Measurements from ENCODE around the gene FNIP1. TPM values are rescaled to one million over a fixed set of nuclear protein-coding genes. Genes with fewer than 3 reads are reported as not detected.

The FNIP1 gene
- total RNA-seq, 1 experiment from 2014 or later, result 16.4 TPM

DNA sequence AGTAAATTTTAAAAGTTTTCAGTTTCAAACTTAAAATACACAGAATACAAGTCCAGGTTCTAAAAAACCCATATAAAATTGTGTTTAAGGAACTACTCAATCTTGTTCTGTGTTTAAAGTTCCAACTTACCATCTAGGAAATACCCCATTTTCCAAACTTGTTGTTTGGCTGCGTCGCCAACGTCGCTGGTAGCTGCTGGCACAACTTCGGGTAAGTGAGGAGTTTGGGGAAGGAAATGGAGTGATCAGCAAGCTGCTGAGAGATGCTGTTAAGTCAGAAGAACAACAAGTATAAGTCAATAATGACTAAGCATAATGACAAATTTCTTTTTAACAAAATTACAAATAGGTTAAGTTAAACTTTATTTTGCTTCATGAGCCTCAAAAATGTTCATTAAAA is 90.5 kb downstream of the FNIP1 start:
- H2AFZ ChIP-seq (ENCODE audit: low read depth, low read length, poor library complexity, severe bottlenecking), result no peak overlapping the region
- RAD21 ChIA-PET (ENCODE audit: low non-redundant PET in 1 of 2, low total read pairs in 2 of 2, uncharacterized antibody in 2 of 2, unreplicated experiment in 2 of 2), result no interaction called here
- H3K27ac ChIP-seq (ENCODE audit: low read depth, low read length), result no peak overlapping the region
- CTCF ChIA-PET, result no interaction called here
- H3K9me2 ChIP-seq (ENCODE audit: insufficient read depth), result no peaks in the 10 kb centered on the region
- H3K9me3 ChIP-seq (ENCODE audit: control insufficient read depth in 1 of 2, insufficient read depth in 1 of 2, low read depth in 1 of 2, low read length in 2 of 2), result no peaks in the 10 kb centered on the region
- BruUV-seq (replicated peaks), result no TSS peak
- no peaks in the 10 kb centered on the region for H3K4me1 ChIP-seq (ENCODE audit: control insufficient read depth in 1 of 2, insufficient read depth in 2 of 2, low read length in 2 of 2)
- ATAC-seq (no peak), DNase-seq (ENCODE audit: low read depth, low spot score) (no peak)
- no peak overlapping the region for H3K9ac ChIP-seq (ENCODE audit: low read length)
- no peak for TF ChIP-seq ELF1 (IDR thresholded peaks at IDR 0.05; ENCODE audit: borderline replicate concordance, low read depth)
- intact Hi-C loops (cut with micrococcal nuclease), result no loop called here
- H3K4me2 ChIP-seq (ENCODE audit: low read length), result no peak overlapping the region
- H3K36me3 ChIP-seq (ENCODE audit: control insufficient read depth in 1 of 2, insufficient read depth in 2 of 2, low read length in 2 of 2), result peaks cover 4 to 18% of the 10 kb centered on the region in 2 experiments
- POLR2A ChIA-PET, result no interaction called here
- H3K4me3 ChIP-seq (replicated peaks in 1 of 2; ENCODE audit: low read depth in 1 of 2, low read length in 2 of 2), result no peak overlapping the region
- H4K20me1 ChIP-seq (ENCODE audit: insufficient read depth), result no peaks in the 10 kb centered on the region; the same call in 1 of the 2 replicates
- no peaks in the 10 kb centered on the region for H3K27me3 ChIP-seq (ENCODE audit: insufficient read depth, low read length)
- no peaks in the 10 kb centered on the region for H3K79me2 ChIP-seq (ENCODE audit: insufficient read depth, low read length)

- ChIA-PET RAD21 (ENCODE audit: low non-redundant PET in 1 of 2, low total read pairs in 2 of 2, uncharacterized antibody in 2 of 2, unreplicated experiment in 2 of 2) (no interaction called here), CTCF (no interaction called here), POLR2A (no interaction called here)
- Histone ChIP-seq H3K9me2 (ENCODE audit: insufficient read depth) (no peaks in the 10 kb centered on the region), H2AFZ (ENCODE audit: low read depth, low read length, poor library complexity, severe bottlenecking) (no peak overlapping the region), H3K9me3 (ENCODE audit: control insufficient read depth in 1 of 2, insufficient read depth in 1 of 2, low read depth in 1 of 2, low read length in 2 of 2) (no peaks in the 10 kb centered on the region; a peak in 1 of 4 replicates), H3K9ac (ENCODE audit: low read length) (no peak overlapping the region), H3K4me1 (ENCODE audit: control insufficient read depth in 1 of 2, insufficient read depth in 2 of 2, low read length in 2 of 2) (no peaks in the 10 kb centered on the region), H3K79me2 (ENCODE audit: insufficient read depth, low read length) (no peaks in the 10 kb centered on the region), H4K20me1 (ENCODE audit: insufficient read depth) (no peaks in the 10 kb centered on the region), H3K27me3 (ENCODE audit: insufficient read depth, low read length) (no peaks in the 10 kb centered on the region), H3K36me3 (ENCODE audit: control insufficient read depth in 1 of 2, insufficient read depth in 2 of 2, low read length in 2 of 2) (no peaks in the 10 kb centered on the region), H3K27ac (ENCODE audit: low read depth, low read length) (no peak overlapping the region), H3K4me2 (ENCODE audit: low read length) (no peak overlapping the region), H3K4me3 (replicated peaks in 1 of 2; ENCODE audit: low read depth in 1 of 2, low read length in 2 of 2) (no peak overlapping the region)
- no TSS peak for BruUV-seq (replicated peaks)
- TF ChIP-seq SIN3A (IDR thresholded peaks at IDR 0.05; ENCODE audit: low read depth) (no peak), ZFX (IDR thresholded peaks at IDR 0.05) (no peak), EGR1 (IDR thresholded peaks at IDR 0.05; ENCODE audit: low read depth) (no peak), EZH2 (IDR thresholded peaks at IDR 0.05) (no peak), YY1 (IDR thresholded peaks at IDR 0.05; ENCODE audit: extremely low read depth, insufficient replicate concordance, low read depth, low read length) (no peak), ZBTB33 (IDR thresholded peaks at IDR 0.05; ENCODE audit: extremely low read depth, insufficient replicate concordance, low read length) (no peak), FOSL1 (IDR thresholded peaks at IDR 0.05; ENCODE audit: low read depth) (no peak), EZH2phosphoT487 (IDR thresholded peaks at IDR 0.05; ENCODE audit: borderline replicate concordance) (no peak), ELF1 (IDR thresholded peaks at IDR 0.05; ENCODE audit: borderline replicate concordance, low read depth) (no peak), JUND (IDR thresholded peaks at IDR 0.05) (no peak), CEBPB (IDR thresholded peaks at IDR 0.05; ENCODE audit: low read depth) (no peak), CTCF (IDR thresholded peaks at IDR 0.05 in 2 of 3, conservative IDR thresholded peaks at IDR 0.05 in 1 of 3; ENCODE audit: borderline replicate concordance in 1 of 3, insufficient read depth in 1 of 3, low read depth in 2 of 3, low read length in 2 of 3) (no peak), POLR2AphosphoS5 (IDR thresholded peaks at IDR 0.05; ENCODE audit: low read depth, low read length) (no peak), ZNF274 (IDR thresholded peaks at IDR 0.05; ENCODE audit: low read depth, low read length) (no peak), POLR2A (IDR thresholded peaks at IDR 0.05; ENCODE audit: borderline replicate concordance, extremely low read depth, insufficient read depth, insufficient read length) (no peak), TCF7L2 (IDR thresholded peaks at IDR 0.05; ENCODE audit: borderline replicate concordance, extremely low read depth, insufficient read depth, insufficient read length) (no peak)
- TF ChIP-seq, protein P1, sequence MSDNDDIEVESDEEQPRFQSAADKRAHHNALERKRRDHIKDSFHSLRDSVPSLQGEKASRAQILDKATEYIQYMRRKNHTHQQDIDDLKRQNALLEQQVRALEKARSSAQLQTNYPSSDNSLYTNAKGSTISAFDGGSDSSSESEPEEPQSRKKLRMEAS (IDR thresholded peaks at IDR 0.05), result no peak
- ATAC-seq (no peak), DNase-seq (ENCODE audit: low read depth, low spot score) (no peak)
- intact Hi-C loops (cut with micrococcal nuclease), result no loop called here
These were observed 101.9 kb downstream of the FNIP1 start for GRCh38 chr5:131694926-131695325.

Data from HCT116 (cell line).